Activated CD8-positive, alpha-beta T cell treated with anti-CD3 and anti-CD28 coated beads, Interleukin-2, amount 10 ng/mL, durations not matched to agents 7 days and 5 days (primary cell): ENCODE results near the gene C1QL4. TPM values are rescaled to one million over a fixed set of nuclear protein-coding genes. Genes with fewer than 3 reads are reported as not detected.
"Not testable (repeated sequence)": the region's sequence is repeated elsewhere in the genome, so short reads cannot be mapped to it uniquely, and the experiment has no call there.

Experiments
- ATAC-seq: fragments of 150-1000 bp; cut with Tn5 transposase; one replicate; pipeline ENCODE4 v1.10.0; 2021; ENCODE audit warnings: moderate library complexity
- CTCF ChIA-PET: fragments of 350-600 bp; sonication (Branson Sonifier 250); formaldehyde crosslinking; loops from one replicate; lab custom pipeline; 2021; ENCODE audit warnings: antibody characterized with exemption; lab: Charles Lee
- POLR2A ChIA-PET: fragments of 350-600 bp; sonication (Branson Sonifier 250); formaldehyde crosslinking; loops from one replicate; lab custom pipeline; 2021; ENCODE audit warnings: antibody characterized with exemption; lab: Charles Lee
- DNase-seq: peaks from one replicate; pipeline ENCODE4 v3.0.0-alpha.2; 2020
- H3K27ac Mint-ChIP-seq: one replicate; pipeline ENCODE4 v1.8.0; 2021; ENCODE audit warnings: mild to moderate bottlenecking, mixed read lengths
- H3K27me3 Mint-ChIP-seq: one replicate; pipeline ENCODE4 v1.8.0; 2021; ENCODE audit warnings: low read depth, mixed read lengths
- H3K36me3 Mint-ChIP-seq: one replicate; pipeline ENCODE4 v1.8.0; 2021; ENCODE audit warnings: low read depth, mixed read lengths
- H3K4me1 Mint-ChIP-seq: one replicate; pipeline ENCODE4 v1.8.0; 2021; ENCODE audit warnings: low read depth, mixed read lengths
- H3K4me3 Mint-ChIP-seq: one replicate; pipeline ENCODE4 v1.8.0; 2021; ENCODE audit warnings: mild to moderate bottlenecking, mixed read lengths
- H3K9me3 Mint-ChIP-seq: one replicate; pipeline ENCODE4 v1.8.0; 2022; ENCODE audit warnings: mixed read lengths; ENCODE audit not compliant: insufficient read depth
- total RNA-seq, 2 experiments: library from RNA; stranded (reverse); gene quantifications; one replicate each; pipeline ENCODE4 v1.2.3, GENCODE V29; 2021

C1QL4 gene
- total RNA-seq, 2 experiments from 2014 or later: not detected

DNA sequence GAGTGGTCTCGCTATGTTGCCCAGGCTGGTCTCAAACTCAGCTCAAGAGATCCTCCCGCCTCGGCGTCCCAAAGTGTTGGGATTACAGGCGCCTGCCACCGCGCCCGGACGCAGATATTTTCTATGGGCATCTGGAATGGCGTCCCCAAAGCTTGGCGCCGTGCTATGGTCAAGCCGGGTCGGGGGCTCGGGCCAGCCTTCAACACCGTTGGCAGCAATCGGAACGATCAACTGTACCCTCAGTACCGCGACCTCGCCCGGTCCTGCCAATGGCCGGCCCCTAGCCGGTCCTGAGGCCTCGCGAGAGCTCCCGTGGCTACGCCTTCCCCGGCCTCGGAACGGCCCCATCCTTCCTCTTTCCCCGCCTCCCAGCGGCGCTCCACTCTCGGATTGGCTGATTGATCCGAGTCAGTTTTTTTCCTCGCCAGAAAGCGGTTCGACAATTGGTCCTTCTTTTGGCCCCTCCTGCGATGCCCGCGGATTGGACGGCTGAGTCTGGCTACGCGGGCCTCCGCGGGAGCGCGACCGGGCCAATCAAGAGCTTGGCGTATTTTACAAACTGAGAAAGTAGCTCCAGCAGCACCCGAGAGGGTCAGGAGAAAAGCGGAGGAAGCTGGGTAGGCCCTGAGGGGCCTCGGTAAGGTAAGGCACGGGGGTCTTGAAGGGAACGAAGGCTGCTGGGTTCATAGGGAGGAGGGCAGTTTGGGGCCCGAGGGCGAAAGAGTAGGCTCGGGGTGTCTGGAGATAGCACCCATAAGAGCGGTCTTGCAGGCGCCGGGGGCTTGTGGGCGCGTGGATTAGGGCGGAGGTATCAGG is 14.1 kb downstream of the C1QL4 start, which contains the start of gene TROAP:
Gene TROAP, plus strand, starts transcription at position 548 of the 816 bp plus-strand sequence. CDS start 354 bp downstream, outside the sequence.
- H3K27ac Mint-ChIP-seq: peak within 1 kb of the TSS; percentile 99

DNA sequence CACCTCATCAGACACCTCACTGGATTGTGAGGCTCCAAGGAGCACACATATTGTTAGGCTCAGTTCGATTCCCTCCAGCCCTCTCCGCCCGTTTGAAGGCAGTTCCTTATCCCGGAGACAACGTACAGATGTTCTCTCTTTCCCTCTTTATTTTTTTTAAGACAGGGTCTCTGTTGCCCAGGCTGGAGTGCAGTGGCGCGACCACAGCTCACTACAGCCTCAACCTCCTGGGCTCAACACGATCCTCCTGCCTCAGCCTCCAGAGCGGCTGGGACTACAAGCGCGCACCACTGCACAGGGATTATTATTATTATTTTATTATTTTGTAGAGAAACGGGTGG is 14.7 kb downstream of the C1QL4 start:
- CTCF ChIA-PET: interaction anchor here (0.6 to 6.4 kb wide), 15 partner anchors 10 to 258 kb away, joined by 3 to 43 read pairs (median 6); partner anchors contain the start of genes C1QL4, DNAJC22 and PRPH

More for the DNA sequence above, 14.1 kb downstream of the C1QL4 start, which contains the start of gene TROAP:
- no peaks in the 10 kb centered on the region for H3K9me3 Mint-ChIP-seq
- peaks cover 40% of the 10 kb centered on the region for H3K36me3 Mint-ChIP-seq
- H3K27me3 Mint-ChIP-seq: peaks cover 2% of the 10 kb centered on the region
- ChIA-PET CTCF (interaction anchor here (0.5 to 6.4 kb wide), 16 partner anchors 9 to 259 kb away, joined by 3 to 43 read pairs (median 5); partner anchors contain the start of genes C1QL4, DNAJC22 and PRPH), POLR2A (interaction anchor here (0.5 to 3.1 kb wide), 23 partner anchors 9 to 472 kb away, joined by 3 to 22 read pairs (median 4); partner anchors contain the start of genes PRPH, SPATS2, TMBIM6 and TUBA1A)
- peaks cover 32% of the 10 kb centered on the region for H3K4me1 Mint-ChIP-seq
- DNase-seq (peak; percentile 99), ATAC-seq (peak; percentile 99)
- peak within 1 kb of the TSS; percentile 100 for H3K4me3 Mint-ChIP-seq

GRCh38 chr12:49320411-49321103 is 16.4 kb downstream of the C1QL4 start:
- H3K27ac Mint-ChIP-seq, DNase-seq, H3K9me3 Mint-ChIP-seq, H3K27me3 Mint-ChIP-seq, ATAC-seq, POLR2A ChIA-PET, H3K4me3 Mint-ChIP-seq: not testable (repeated sequence)
- peaks cover 27% of the 10 kb centered on the region for H3K4me1 Mint-ChIP-seq
- H3K36me3 Mint-ChIP-seq: peaks cover 17% of the 10 kb centered on the region
- CTCF ChIA-PET: interaction anchor here (2.1 to 6.4 kb wide), 4 partner anchors 12 to 26 kb away, joined by 9 to 43 read pairs (median 29); partner anchors contain the start of gene DNAJC22

More for the DNA sequence above, 14.7 kb downstream of the C1QL4 start:
- no peaks in the 10 kb centered on the region for H3K9me3 Mint-ChIP-seq
- H3K27ac Mint-ChIP-seq: peak overlapping the region; percentile 99
- H3K4me3 Mint-ChIP-seq: peak overlapping the region; percentile 100
- peaks cover 34% of the 10 kb centered on the region for H3K36me3 Mint-ChIP-seq
- ATAC-seq: no peak
- peaks cover 32% of the 10 kb centered on the region for H3K4me1 Mint-ChIP-seq
- POLR2A ChIA-PET: interaction anchor here (0.5 to 3.1 kb wide), 20 partner anchors 10 to 419 kb away, joined by 3 to 22 read pairs (median 6); partner anchors contain the start of genes SPATS2, TMBIM6, TUBA1A and TUBA1B
- H3K27me3 Mint-ChIP-seq: peaks cover 2% of the 10 kb centered on the region
- DNase-seq: no peak

DNA sequence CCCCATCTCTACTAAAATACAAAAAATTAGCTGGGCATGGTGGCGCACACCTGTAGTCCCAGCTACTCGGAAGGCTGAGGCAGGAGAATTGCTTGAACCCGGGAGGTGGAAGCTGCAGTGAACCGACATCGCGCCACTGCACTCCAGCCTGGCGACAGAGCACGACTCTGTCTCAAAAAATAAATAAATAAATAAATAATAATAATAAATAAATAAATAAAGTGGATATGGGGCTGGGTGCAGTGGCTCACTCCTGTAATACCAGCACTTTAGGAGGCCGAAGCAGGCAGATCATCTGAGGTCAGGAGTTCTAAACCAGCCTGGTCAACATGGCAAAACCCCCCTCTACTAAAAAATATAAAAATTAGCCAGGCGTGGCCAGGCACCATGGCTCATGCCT is 19.9 kb downstream of the C1QL4 start:
- H3K4me1 Mint-ChIP-seq, POLR2A ChIA-PET, ATAC-seq, H3K27me3 Mint-ChIP-seq, H3K27ac Mint-ChIP-seq, DNase-seq, H3K36me3 Mint-ChIP-seq, H3K4me3 Mint-ChIP-seq, CTCF ChIA-PET, H3K9me3 Mint-ChIP-seq: not testable (repeated sequence)

DNA sequence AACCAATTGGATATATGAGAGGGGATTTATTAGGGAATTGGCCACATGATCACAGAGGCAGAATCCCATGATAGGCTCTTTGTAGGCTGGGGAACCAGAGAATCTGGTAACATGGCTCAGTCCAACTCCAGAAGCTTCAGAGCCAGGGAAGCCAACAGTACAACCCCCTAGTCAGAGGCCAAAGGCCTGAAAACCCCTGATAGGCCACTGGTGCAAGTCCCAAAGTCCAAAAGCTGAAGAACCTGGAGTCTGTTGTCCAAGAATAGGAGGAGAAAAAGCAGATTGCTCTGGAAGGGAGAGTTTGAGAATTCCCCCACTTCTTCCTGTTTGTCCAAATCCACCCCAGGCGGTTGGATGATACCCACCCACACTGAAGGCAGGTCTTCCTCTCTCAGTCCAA is 22.2 kb downstream of the C1QL4 start:
- Mint-ChIP-seq H3K27me3 (peaks cover 12% of the 10 kb centered on the region), H3K4me3 (no peak overlapping the region), H3K4me1 (no peaks in the 10 kb centered on the region), H3K9me3 (no peaks in the 10 kb centered on the region), H3K36me3 (no peaks in the 10 kb centered on the region), H3K27ac (no peak overlapping the region)
- ATAC-seq: no peak
- ChIA-PET POLR2A (no interaction called here), CTCF (interaction anchor here (1.0 to 1.4 kb wide), 2 partner anchors 26 to 27 kb away, joined by 3 read pairs; no protein-coding TSS in a partner anchor)
- no peak for DNase-seq

DNA sequence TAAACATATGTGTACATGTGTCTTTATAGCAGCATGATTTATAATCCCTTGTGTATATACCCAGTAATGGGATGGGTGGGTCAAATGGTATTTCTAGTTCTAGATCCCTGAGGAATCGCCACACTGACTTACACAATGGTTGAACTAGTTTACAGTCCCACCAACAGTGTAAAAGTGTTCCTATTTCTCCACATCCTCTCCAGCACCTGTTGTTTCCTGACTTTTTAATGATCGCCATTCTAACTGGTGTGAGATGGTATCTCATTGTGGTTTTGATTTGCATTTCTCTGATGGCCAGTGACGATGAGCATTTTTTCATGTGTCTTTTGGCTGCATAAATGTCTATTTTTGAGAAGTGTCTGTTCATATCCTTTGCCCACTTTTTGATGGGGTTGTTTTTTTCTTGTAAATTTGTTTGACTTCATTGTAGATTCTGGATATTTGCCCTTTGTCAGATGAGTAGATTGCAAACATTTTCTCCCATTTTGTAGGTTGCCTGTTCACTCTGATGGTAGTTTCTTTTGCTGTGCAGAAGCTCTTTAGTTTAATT is 26.5 kb downstream of the C1QL4 start:
- H3K4me1 Mint-ChIP-seq, CTCF ChIA-PET, ATAC-seq: not testable (repeated sequence)

GRCh38 chr12:49309386-49309785 is 27.6 kb downstream of the C1QL4 start:
- H3K9me3 Mint-ChIP-seq: no peaks in the 10 kb centered on the region
- DNase-seq (no peak), ATAC-seq (no peak)
- ChIA-PET POLR2A (no interaction called here), CTCF (interaction anchor here (0.8 to 3.0 kb wide), 3 partner anchors 12 to 38 kb away, joined by 3 to 11 read pairs (median 3); partner anchors contain the start of gene DNAJC22)
- H3K27me3 Mint-ChIP-seq: peaks cover 44% of the 10 kb centered on the region
- no peaks in the 10 kb centered on the region for H3K36me3 Mint-ChIP-seq
- no peak overlapping the region for H3K27ac Mint-ChIP-seq
- no peak overlapping the region for H3K4me3 Mint-ChIP-seq
- H3K4me1 Mint-ChIP-seq: no peaks in the 10 kb centered on the region

More for the DNA sequence above, 26.5 kb downstream of the C1QL4 start:
- H3K27me3 Mint-ChIP-seq: peaks cover 42% of the 10 kb centered on the region
- H3K4me3 Mint-ChIP-seq, POLR2A ChIA-PET, H3K9me3 Mint-ChIP-seq, DNase-seq, H3K27ac Mint-ChIP-seq, H3K36me3 Mint-ChIP-seq: not testable (repeated sequence)

- H3K36me3 Mint-ChIP-seq: no peaks in the 10 kb centered on the region
- POLR2A ChIA-PET: interaction anchor here (0.7 kb wide), 1 partner anchor 1548 kb away, joined by 3 read pairs; no protein-coding TSS in a partner anchor
Measured at GRCh38 chr12:49305762-49306510, 31.1 kb downstream of the C1QL4 start.

DNA sequence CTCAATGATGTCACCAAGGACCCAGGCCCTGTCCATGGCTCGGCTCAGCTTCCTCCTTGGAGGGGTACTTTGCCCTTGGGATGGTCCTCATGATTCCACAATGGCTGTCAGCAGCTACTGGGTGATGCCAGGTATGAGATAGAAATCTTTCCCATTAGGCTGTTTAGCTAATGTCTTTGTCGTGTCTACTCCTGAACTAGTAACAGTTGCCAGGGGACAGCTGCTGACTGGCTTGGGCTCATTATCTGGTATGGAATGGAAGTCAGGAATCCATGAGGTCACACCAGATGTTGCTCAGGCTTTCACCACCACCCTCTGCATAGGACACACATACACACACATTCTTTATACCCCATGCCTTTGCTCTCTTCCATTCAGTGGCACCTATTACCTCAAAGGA is 32.8 kb downstream of the C1QL4 start:
- no peak for ATAC-seq

More at GRCh38 chr12:49305762-49306510, 31.1 kb downstream of the C1QL4 start:
- Mint-ChIP-seq H3K27ac (no peak overlapping the region), H3K4me1 (peaks cover 5% of the 10 kb centered on the region), H3K9me3 (no peaks in the 10 kb centered on the region), H3K4me3 (no peak overlapping the region), H3K27me3 (peaks cover 49% of the 10 kb centered on the region)
- no peak for DNase-seq
- no peak for ATAC-seq
- CTCF ChIA-PET: interaction anchor here (0.9 to 3.7 kb wide), 6 partner anchors 10 to 52 kb away, joined by 3 to 17 read pairs (median 5); partner anchors contain the start of genes DNAJC22 and PRPH

DNA sequence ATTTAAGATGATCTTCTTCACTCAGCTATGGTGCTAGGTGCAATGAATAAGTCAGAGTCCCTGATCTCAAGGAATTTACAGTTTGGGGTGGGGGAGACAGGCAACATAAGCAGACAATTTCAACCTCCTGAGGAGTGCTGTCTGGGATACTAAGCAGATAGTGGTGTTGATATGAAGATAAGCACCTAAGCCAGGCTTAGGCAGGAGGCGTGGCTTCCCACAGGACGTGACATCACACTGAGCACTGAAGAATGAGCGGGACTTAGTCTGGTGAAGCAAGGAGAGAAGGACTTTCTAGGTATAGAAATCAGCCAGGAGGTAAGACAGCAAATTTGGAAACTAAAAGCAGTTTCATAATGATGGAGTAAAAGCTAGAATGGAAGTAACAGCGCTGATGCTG is 35.2 kb downstream of the C1QL4 start:
- DNase-seq (peak; percentile 36), ATAC-seq (no peak)
- ChIA-PET CTCF (interaction anchor here (0.9 to 2.7 kb wide), 3 partner anchors 21 to 40 kb away, joined by 3 to 9 read pairs (median 4); partner anchors contain the start of gene TROAP), POLR2A (no interaction called here)
- Mint-ChIP-seq H3K36me3 (no peaks in the 10 kb centered on the region), H3K4me1 (peaks cover 19% of the 10 kb centered on the region), H3K27ac (no peak overlapping the region), H3K4me3 (no peak overlapping the region), H3K27me3 (peaks cover 43% of the 10 kb centered on the region), H3K9me3 (no peaks in the 10 kb centered on the region)

More for the DNA sequence above, 32.8 kb downstream of the C1QL4 start:
- Mint-ChIP-seq H3K36me3 (no peaks in the 10 kb centered on the region), H3K27me3 (peaks cover 41% of the 10 kb centered on the region), H3K4me3 (no peak overlapping the region), H3K4me1 (peaks cover 5% of the 10 kb centered on the region), H3K27ac (no peak overlapping the region), H3K9me3 (no peaks in the 10 kb centered on the region)
- ChIA-PET CTCF (interaction anchor here (0.7 to 3.7 kb wide), 7 partner anchors 9 to 642 kb away, joined by 3 to 17 read pairs (median 7); partner anchors contain the start of genes DNAJC22 and PRPH), POLR2A (interaction anchor here (1.2 kb wide), 1 partner anchor 19 kb away, joined by 4 read pairs; the partner anchor contains the start of gene TROAP)
- DNase-seq: no peak
